HepG2 (cell line): ENCODE data around the gene TFAP2D.

Experiments
- AGO2 ChIP-seq: fragments of 200-400 bp; formaldehyde crosslinking; optimal IDR thresholded peaks from 2 replicates; pipeline ENCODE3; 2017; ENCODE audit warnings: mild to moderate bottlenecking, low read depth, low read length, moderate library complexity
- CTCF ChIP-seq: sonication (generic); formaldehyde crosslinking; IDR thresholded peaks from 2 replicates; pipeline ENCODE4 v1.5.0; 2020; ENCODE audit warnings: mild to moderate bottlenecking, missing genetic modification reagents, moderate library complexity
- ZSCAN20 ChIP-seq: sonication (generic); formaldehyde crosslinking; IDR thresholded peaks from 2 replicates; pipeline ENCODE4 v1.4.0; 2020; ENCODE audit warnings: missing genetic modification reagents, mild to moderate bottlenecking, borderline replicate concordance

DNA sequence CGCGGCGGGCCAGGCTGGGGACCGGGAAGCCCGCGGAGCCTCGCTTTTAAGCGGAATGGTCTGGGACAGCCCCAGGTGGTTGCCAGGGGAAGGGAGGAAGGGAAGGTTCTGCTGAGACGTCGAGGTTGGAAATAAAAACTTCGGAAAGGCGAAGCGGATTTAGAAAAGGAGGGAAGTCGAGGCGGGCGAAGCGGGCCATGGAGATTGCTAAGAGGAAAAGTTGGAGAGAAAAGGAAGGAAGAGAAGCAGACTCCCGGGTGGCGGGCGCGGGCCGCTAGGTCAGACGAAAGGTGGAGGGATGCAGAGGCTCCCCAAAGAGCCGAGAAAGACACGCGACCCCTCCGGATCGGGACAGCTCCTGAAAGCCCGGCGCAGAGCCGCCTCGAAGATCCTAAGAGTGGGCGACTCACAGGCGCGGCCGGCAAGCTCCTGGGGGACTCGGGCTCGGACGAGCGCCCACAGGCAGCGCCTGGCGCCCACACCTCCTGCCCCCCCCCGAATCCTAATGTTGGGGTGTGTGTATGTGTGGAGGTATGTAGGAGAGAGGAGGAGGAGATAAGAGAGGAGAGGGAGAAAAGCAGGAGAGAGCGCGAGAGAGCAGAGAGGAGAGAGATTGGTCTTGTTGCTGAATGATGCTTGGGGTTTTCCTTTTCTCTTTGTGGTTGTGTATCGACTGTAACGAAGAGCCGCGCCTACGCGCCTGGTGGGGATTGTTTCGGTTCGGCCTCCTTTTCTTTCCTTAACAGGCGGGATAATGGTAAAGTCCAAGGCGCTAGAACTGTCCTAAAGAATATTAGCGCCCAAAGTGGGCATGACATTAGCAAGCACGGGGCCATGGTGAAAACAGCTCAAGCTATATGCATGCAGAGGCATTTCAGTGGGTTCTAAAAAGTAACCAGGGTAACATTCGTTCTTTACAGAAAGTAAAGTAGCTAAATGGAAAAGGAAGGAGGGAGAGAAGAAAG is 106.9 kb downstream of the TFAP2D start:
- TF ChIP-seq AGO2 (no peak), ZSCAN20 (CRISPR knock-in tag) (no peak), CTCF (CRISPR knock-in tag) (no peak)
